ENCODE measurements around the gene ATAD3C. TPM values are rescaled to one million over a fixed set of nuclear protein-coding genes. Genes with fewer than 3 reads are reported as not detected.

Gene ATAD3C
- total and polyA plus RNA-seq, 10 of the 15 experiments (the other 5 are each of a cell fraction or from before 2014, with no cell fraction given), result 0.03 to 3.1 (median 0.86) TPM

DNA sequence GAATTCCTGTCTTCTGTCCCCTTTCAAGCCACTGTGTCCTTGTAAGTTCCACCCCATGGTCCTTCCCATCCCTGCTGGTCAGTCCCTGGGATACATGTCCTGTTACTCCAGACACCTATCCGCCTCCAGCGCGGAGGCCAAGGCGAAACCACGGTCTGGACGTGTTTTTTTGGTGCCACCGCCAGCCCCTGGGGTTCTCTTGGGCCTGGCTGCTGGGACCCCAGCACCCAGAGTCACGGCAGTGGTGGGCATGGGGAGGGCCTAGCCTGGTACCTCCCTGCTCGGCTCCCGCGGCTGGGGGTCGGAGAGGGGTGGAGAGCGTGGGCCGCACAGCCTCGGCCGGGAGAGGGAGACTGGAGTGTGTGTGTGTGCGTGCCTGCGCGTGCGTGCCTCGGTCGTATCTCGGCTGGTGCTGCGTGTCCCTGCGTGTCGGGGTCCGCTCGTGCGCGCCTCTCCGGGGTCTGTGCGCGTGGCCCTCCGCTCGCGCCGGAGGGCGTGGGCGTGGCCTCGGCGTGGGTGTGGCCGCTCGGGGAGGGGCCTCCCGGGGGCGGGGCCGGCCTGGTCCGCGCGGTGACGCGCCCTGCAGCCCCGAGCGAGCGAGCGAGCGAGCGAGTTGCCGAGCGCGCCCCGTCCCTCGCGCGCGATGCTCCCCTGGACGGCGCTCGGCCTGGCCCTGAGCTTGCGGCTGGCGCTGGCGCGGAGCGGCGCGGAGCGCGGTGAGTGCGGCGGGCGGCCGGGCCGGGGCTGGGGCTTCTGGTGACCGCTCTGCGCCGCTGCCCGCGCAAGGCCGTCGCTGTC, 14.2 kb upstream of the ATAD3C start, which contains the start of gene VWA1 (continued):
- TF ChIP-seq, protein P1, sequence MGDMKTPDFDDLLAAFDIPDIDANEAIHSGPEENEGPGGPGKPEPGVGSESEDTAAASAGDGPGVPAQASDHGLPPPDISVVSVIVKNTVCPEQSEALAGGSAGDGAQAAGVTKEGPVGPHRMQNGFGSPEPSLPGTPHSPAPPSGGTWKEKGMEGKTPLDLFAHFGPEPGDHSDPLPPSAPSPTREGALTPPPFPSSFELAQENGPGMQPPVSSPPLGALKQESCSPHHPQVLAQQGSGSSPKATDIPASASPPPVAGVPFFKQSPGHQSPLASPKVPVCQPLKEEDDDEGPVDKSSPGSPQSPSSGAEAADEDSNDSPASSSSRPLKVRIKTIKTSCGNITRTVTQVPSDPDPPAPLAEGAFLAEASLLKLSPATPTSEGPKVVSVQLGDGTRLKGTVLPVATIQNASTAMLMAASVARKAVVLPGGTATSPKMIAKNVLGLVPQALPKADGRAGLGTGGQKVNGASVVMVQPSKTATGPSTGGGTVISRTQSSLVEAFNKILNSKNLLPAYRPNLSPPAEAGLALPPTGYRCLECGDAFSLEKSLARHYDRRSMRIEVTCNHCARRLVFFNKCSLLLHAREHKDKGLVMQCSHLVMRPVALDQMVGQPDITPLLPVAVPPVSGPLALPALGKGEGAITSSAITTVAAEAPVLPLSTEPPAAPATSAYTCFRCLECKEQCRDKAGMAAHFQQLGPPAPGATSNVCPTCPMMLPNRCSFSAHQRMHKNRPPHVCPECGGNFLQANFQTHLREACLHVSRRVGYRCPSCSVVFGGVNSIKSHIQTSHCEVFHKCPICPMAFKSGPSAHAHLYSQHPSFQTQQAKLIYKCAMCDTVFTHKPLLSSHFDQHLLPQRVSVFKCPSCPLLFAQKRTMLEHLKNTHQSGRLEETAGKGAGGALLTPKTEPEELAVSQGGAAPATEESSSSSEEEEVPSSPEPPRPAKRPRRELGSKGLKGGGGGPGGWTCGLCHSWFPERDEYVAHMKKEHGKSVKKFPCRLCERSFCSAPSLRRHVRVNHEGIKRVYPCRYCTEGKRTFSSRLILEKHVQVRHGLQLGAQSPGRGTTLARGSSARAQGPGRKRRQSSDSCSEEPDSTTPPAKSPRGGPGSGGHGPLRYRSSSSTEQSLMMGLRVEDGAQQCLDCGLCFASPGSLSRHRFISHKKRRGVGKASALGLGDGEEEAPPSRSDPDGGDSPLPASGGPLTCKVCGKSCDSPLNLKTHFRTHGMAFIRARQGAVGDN (IDR thresholded peaks at IDR 0.05), result no peak
- TF ChIP-seq SMAD5 (IDR thresholded peaks at IDR 0.05; ENCODE audit: low read depth) (no peak), WRNIP1 (IDR thresholded peaks at IDR 0.05; ENCODE audit: borderline replicate concordance, low read depth, low read length) (no peak), NR2F1 (conservative IDR thresholded peaks at IDR 0.05) (0 out of 2 replicates have a peak, but pooled peaks have one; percentile 14), JUND (IDR thresholded peaks at IDR 0.05; ENCODE audit: low read depth, low read length) (no peak), SP1 (IDR thresholded peaks at IDR 0.05; ENCODE audit: low read depth, low read length) (peak; percentile 25), EP300 (IDR thresholded peaks at IDR 0.05; ENCODE audit: borderline replicate concordance in 1 of 2, control insufficient read depth in 1 of 2, low read depth in 2 of 2, low read length in 2 of 2) (no peak), EGR1 (IDR thresholded peaks at IDR 0.05; ENCODE audit: borderline replicate concordance in 1 of 2, low read depth in 2 of 2, low read length in 2 of 2) (peak in 1 of 2 experiments; percentile 73; a peak in 2 of 3 replicates), MXI1 (IDR thresholded peaks at IDR 0.05; ENCODE audit: low read depth, low read length) (peak; percentile 66), CBFB (IDR thresholded peaks at IDR 0.05; ENCODE audit: low read depth) (no peak), ESRRA (IDR thresholded peaks at IDR 0.05; ENCODE audit: low read length) (no peak)
- TF ChIP-seq, protein P2, sequence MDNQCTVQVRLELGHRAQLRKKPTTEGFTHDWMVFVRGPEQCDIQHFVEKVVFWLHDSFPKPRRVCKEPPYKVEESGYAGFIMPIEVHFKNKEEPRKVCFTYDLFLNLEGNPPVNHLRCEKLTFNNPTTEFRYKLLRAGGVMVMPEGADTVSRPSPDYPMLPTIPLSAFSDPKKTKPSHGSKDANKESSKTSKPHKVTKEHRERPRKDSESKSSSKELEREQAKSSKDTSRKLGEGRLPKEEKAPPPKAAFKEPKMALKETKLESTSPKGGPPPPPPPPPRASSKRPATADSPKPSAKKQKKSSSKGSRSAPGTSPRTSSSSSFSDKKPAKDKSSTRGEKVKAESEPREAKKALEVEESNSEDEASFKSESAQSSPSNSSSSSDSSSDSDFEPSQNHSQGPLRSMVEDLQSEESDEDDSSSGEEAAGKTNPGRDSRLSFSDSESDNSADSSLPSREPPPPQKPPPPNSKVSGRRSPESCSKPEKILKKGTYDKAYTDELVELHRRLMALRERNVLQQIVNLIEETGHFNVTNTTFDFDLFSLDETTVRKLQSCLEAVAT (IDR thresholded peaks at IDR 0.05), result peak; percentile 83
- TF ChIP-seq, protein P3, sequence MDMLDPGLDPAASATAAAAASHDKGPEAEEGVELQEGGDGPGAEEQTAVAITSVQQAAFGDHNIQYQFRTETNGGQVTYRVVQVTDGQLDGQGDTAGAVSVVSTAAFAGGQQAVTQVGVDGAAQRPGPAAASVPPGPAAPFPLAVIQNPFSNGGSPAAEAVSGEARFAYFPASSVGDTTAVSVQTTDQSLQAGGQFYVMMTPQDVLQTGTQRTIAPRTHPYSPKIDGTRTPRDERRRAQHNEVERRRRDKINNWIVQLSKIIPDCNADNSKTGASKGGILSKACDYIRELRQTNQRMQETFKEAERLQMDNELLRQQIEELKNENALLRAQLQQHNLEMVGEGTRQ (IDR thresholded peaks at IDR 0.05; ENCODE audit: borderline replicate concordance, low read depth, low read length), result no peak
- TF ChIP-seq, protein P4, sequence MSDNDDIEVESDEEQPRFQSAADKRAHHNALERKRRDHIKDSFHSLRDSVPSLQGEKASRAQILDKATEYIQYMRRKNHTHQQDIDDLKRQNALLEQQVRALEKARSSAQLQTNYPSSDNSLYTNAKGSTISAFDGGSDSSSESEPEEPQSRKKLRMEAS (IDR thresholded peaks at IDR 0.05; ENCODE audit: low read depth, low read length), result peak; percentile 20; the same call in 1 of the 2 replicates

Data from GM12878 (cell line).